ENCODE results near the gene PILRA.
"Not testable (repeated sequence)": the region's sequence is repeated elsewhere in the genome, so short reads cannot be mapped to it uniquely, and the experiment has no call there.

Gene PILRA

GRCh38 chr7:100345288-100345672, 28.0 kb upstream of the PILRA start:
- WGBS (ENCODE audit: insufficient coverage, insufficient read length): no CpG with 5 or more reads among the region's 5 CpGs
- peaks cover 21% of the 10 kb centered on the region; the same call in 1 of the 2 replicates for H3K36me3 ChIP-seq (ENCODE audit: control insufficient read depth, insufficient read depth, low read length)
- not testable (repeated sequence) for DNase-seq (ENCODE audit: low read depth, low spot score)

GRCh38 chr7:100346921-100347320, 26.4 kb upstream of the PILRA start:
- Histone ChIP-seq H3K36me3 (ENCODE audit: control insufficient read depth, insufficient read depth, low read length) (peaks cover 31% of the 10 kb centered on the region), H3K9me3 (ENCODE audit: control insufficient read depth, insufficient read depth, low read length) (no peaks in the 10 kb centered on the region), H3K4me3 (ENCODE audit: low read length) (no peak overlapping the region), H3K27ac (ENCODE audit: low read length) (no peak overlapping the region), H3K27me3 (ENCODE audit: control insufficient read depth, insufficient read depth, low read length) (no peaks in the 10 kb centered on the region), H3K4me1 (ENCODE audit: control insufficient read depth, insufficient read depth, low read length) (no peaks in the 10 kb centered on the region)
- DNase-seq (ENCODE audit: low read depth, low spot score): no peak

More at GRCh38 chr7:100345288-100345672, 28.0 kb upstream of the PILRA start:
- H3K9me3 ChIP-seq (ENCODE audit: control insufficient read depth, insufficient read depth, low read length); H3K27ac ChIP-seq (ENCODE audit: low read length); H3K27me3 ChIP-seq (ENCODE audit: control insufficient read depth, insufficient read depth, low read length); H3K4me1 ChIP-seq (ENCODE audit: control insufficient read depth, insufficient read depth, low read length); H3K4me3 ChIP-seq (ENCODE audit: low read length): not testable (repeated sequence)

GRCh38 chr7:100348805-100349204, 24.5 kb upstream of the PILRA start:
- no peak for DNase-seq (ENCODE audit: low read depth, low spot score)
- Histone ChIP-seq H3K36me3 (ENCODE audit: control insufficient read depth, insufficient read depth, low read length) (peaks cover 40% of the 10 kb centered on the region), H3K9me3 (ENCODE audit: control insufficient read depth, insufficient read depth, low read length) (no peaks in the 10 kb centered on the region), H3K27me3 (ENCODE audit: control insufficient read depth, insufficient read depth, low read length) (no peaks in the 10 kb centered on the region), H3K4me1 (ENCODE audit: control insufficient read depth, insufficient read depth, low read length) (no peaks in the 10 kb centered on the region), H3K27ac (ENCODE audit: low read length) (no peak overlapping the region), H3K4me3 (ENCODE audit: low read length) (no peak overlapping the region)

GRCh38 chr7:100349757-100350156, 23.5 kb upstream of the PILRA start:
- WGBS (ENCODE audit: insufficient coverage, insufficient read length): no CpG with 5 or more reads among the region's 6 CpGs
- H3K4me1 ChIP-seq (ENCODE audit: control insufficient read depth, insufficient read depth, low read length): no peaks in the 10 kb centered on the region
- no peak for DNase-seq (ENCODE audit: low read depth, low spot score)
- no peaks in the 10 kb centered on the region for H3K9me3 ChIP-seq (ENCODE audit: control insufficient read depth, insufficient read depth, low read length)
- no peak overlapping the region for H3K27ac ChIP-seq (ENCODE audit: low read length)
- H3K27me3 ChIP-seq (ENCODE audit: control insufficient read depth, insufficient read depth, low read length): no peaks in the 10 kb centered on the region
- no peak overlapping the region for H3K4me3 ChIP-seq (ENCODE audit: low read length)
- peaks cover 46% of the 10 kb centered on the region for H3K36me3 ChIP-seq (ENCODE audit: control insufficient read depth, insufficient read depth, low read length)

GRCh38 chr7:100351657-100352058, 21.6 kb upstream of the PILRA start:
- peaks cover 57% of the 10 kb centered on the region for H3K36me3 ChIP-seq (ENCODE audit: control insufficient read depth, insufficient read depth, low read length)
- H3K27me3 ChIP-seq (ENCODE audit: control insufficient read depth, insufficient read depth, low read length): no peaks in the 10 kb centered on the region
- no peak overlapping the region for H3K27ac ChIP-seq (ENCODE audit: low read length)
- WGBS (ENCODE audit: insufficient coverage, insufficient read length): no CpG with 5 or more reads among the region's 6 CpGs
- H3K4me1 ChIP-seq (ENCODE audit: control insufficient read depth, insufficient read depth, low read length): no peaks in the 10 kb centered on the region
- H3K4me3 ChIP-seq (ENCODE audit: low read length): no peak overlapping the region
- no peaks in the 10 kb centered on the region for H3K9me3 ChIP-seq (ENCODE audit: control insufficient read depth, insufficient read depth, low read length)
- DNase-seq (ENCODE audit: low read depth, low spot score): no peak

GRCh38 chr7:100352230-100352781, 21.0 kb upstream of the PILRA start:
- H3K27ac ChIP-seq (ENCODE audit: low read length); H3K9me3 ChIP-seq (ENCODE audit: control insufficient read depth, insufficient read depth, low read length); DNase-seq (ENCODE audit: low read depth, low spot score); H3K4me3 ChIP-seq (ENCODE audit: low read length); H3K4me1 ChIP-seq (ENCODE audit: control insufficient read depth, insufficient read depth, low read length); H3K27me3 ChIP-seq (ENCODE audit: control insufficient read depth, insufficient read depth, low read length): not testable (repeated sequence)
- WGBS (ENCODE audit: insufficient coverage, insufficient read length): no CpG with 5 or more reads among the region's 18 CpGs
- peaks cover 61% of the 10 kb centered on the region for H3K36me3 ChIP-seq (ENCODE audit: control insufficient read depth, insufficient read depth, low read length)

- H3K27ac ChIP-seq (ENCODE audit: low read length): no peak overlapping the region
- H3K9me3 ChIP-seq (ENCODE audit: control insufficient read depth, insufficient read depth, low read length): no peaks in the 10 kb centered on the region
- no peaks in the 10 kb centered on the region for H3K27me3 ChIP-seq (ENCODE audit: control insufficient read depth, insufficient read depth, low read length)
- no peaks in the 10 kb centered on the region for H3K4me1 ChIP-seq (ENCODE audit: control insufficient read depth, insufficient read depth, low read length)
- no peak for DNase-seq (ENCODE audit: low read depth, low spot score)
- WGBS (ENCODE audit: insufficient coverage, insufficient read length): no CpG with 5 or more reads among the region's 16 CpGs
- H3K36me3 ChIP-seq (ENCODE audit: control insufficient read depth, insufficient read depth, low read length): peaks cover 58% of the 10 kb centered on the region
- no peak overlapping the region for H3K4me3 ChIP-seq (ENCODE audit: low read length)
These were observed 20.2 kb upstream of the PILRA start for GRCh38 chr7:100352984-100353684.

GRCh38 chr7:100353685-100354330, 19.5 kb upstream of the PILRA start:
- no peak overlapping the region for H3K4me3 ChIP-seq (ENCODE audit: low read length)
- no CpG with 5 or more reads among the region's 6 CpGs for WGBS (ENCODE audit: insufficient coverage, insufficient read length)
- peaks cover 63% of the 10 kb centered on the region for H3K36me3 ChIP-seq (ENCODE audit: control insufficient read depth, insufficient read depth, low read length)
- H3K4me1 ChIP-seq (ENCODE audit: control insufficient read depth, insufficient read depth, low read length): no peaks in the 10 kb centered on the region
- no peaks in the 10 kb centered on the region for H3K27me3 ChIP-seq (ENCODE audit: control insufficient read depth, insufficient read depth, low read length)
- H3K27ac ChIP-seq (ENCODE audit: low read length): no peak overlapping the region
- DNase-seq (ENCODE audit: low read depth, low spot score): no peak
- no peaks in the 10 kb centered on the region for H3K9me3 ChIP-seq (ENCODE audit: control insufficient read depth, insufficient read depth, low read length)

GRCh38 chr7:100356416-100357068, 16.7 kb upstream of the PILRA start:
- DNase-seq (ENCODE audit: low read depth, low spot score): no peak
- peaks cover 61% of the 10 kb centered on the region for H3K36me3 ChIP-seq (ENCODE audit: control insufficient read depth, insufficient read depth, low read length)
- no peaks in the 10 kb centered on the region for H3K9me3 ChIP-seq (ENCODE audit: control insufficient read depth, insufficient read depth, low read length)
- no peaks in the 10 kb centered on the region for H3K27me3 ChIP-seq (ENCODE audit: control insufficient read depth, insufficient read depth, low read length)
- H3K4me1 ChIP-seq (ENCODE audit: control insufficient read depth, insufficient read depth, low read length): no peaks in the 10 kb centered on the region
- no peak overlapping the region for H3K27ac ChIP-seq (ENCODE audit: low read length)
- no CpG with 5 or more reads among the region's 8 CpGs for WGBS (ENCODE audit: insufficient coverage, insufficient read length)
- no peak overlapping the region for H3K4me3 ChIP-seq (ENCODE audit: low read length)

GRCh38 chr7:100357131-100357561, 16.1 kb upstream of the PILRA start:
- Histone ChIP-seq H3K36me3 (ENCODE audit: control insufficient read depth, insufficient read depth, low read length) (peaks cover 62% of the 10 kb centered on the region), H3K4me1 (ENCODE audit: control insufficient read depth, insufficient read depth, low read length) (no peaks in the 10 kb centered on the region), H3K27me3 (ENCODE audit: control insufficient read depth, insufficient read depth, low read length) (no peaks in the 10 kb centered on the region), H3K4me3 (ENCODE audit: low read length) (no peak overlapping the region), H3K9me3 (ENCODE audit: control insufficient read depth, insufficient read depth, low read length) (no peaks in the 10 kb centered on the region), H3K27ac (ENCODE audit: low read length) (no peak overlapping the region)
- no peak for DNase-seq (ENCODE audit: low read depth, low spot score)
- WGBS (ENCODE audit: insufficient coverage, insufficient read length): no CpG with 5 or more reads among the region's 6 CpGs

Measured in iPS DF 6.9 (cell line).